Fibroblast of pulmonary artery (primary cell): ENCODE data around the gene PLCH1.

ENCODE experiments used
- DNase-seq: peaks from one replicate; pipeline ENCODE4 v3.0.0-alpha.2; 2010; ENCODE audit warnings: low read depth
- H3K4me3 ChIP-seq: replicated peaks from 2 replicates; pipeline ENCODE4 v1.5.1; 2011; ENCODE audit warnings: low read depth, mild to moderate bottlenecking, control low read depth, low read length, moderate library complexity
- TF ChIP-seq, protein P1 (sequence below): IDR thresholded peaks from 2 replicates; pipeline ENCODE4 v1.5.1; 2011; ENCODE audit warnings: mild to moderate bottlenecking, control low read depth, low read length, inconsistent platforms; ENCODE audit errors: missing control alignments

PLCH1 gene

DNA sequence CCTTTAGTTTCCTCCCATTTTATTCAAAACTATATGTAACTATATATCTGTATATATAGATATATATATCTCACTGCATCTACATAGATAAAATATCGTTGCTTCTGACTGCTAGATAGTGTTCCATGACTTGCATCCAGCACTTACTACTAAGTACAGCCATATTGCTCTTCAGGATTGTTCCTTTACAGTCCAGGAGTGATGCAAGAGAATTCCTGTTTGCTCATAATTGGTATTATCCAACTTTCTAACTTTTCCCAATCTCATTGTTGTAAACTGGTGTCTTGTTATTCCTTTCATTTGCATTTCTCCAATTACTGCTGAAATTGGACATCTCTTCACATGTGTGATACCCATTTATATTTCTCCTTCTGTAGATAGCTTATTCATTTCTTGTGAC lies 351.6 kb downstream of the PLCH1 start:
- DNase-seq, result no peak
- TF ChIP-seq, protein P1, sequence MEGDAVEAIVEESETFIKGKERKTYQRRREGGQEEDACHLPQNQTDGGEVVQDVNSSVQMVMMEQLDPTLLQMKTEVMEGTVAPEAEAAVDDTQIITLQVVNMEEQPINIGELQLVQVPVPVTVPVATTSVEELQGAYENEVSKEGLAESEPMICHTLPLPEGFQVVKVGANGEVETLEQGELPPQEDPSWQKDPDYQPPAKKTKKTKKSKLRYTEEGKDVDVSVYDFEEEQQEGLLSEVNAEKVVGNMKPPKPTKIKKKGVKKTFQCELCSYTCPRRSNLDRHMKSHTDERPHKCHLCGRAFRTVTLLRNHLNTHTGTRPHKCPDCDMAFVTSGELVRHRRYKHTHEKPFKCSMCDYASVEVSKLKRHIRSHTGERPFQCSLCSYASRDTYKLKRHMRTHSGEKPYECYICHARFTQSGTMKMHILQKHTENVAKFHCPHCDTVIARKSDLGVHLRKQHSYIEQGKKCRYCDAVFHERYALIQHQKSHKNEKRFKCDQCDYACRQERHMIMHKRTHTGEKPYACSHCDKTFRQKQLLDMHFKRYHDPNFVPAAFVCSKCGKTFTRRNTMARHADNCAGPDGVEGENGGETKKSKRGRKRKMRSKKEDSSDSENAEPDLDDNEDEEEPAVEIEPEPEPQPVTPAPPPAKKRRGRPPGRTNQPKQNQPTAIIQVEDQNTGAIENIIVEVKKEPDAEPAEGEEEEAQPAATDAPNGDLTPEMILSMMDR, result no peak
- H3K4me3 ChIP-seq, result no peak overlapping the region

DNA sequence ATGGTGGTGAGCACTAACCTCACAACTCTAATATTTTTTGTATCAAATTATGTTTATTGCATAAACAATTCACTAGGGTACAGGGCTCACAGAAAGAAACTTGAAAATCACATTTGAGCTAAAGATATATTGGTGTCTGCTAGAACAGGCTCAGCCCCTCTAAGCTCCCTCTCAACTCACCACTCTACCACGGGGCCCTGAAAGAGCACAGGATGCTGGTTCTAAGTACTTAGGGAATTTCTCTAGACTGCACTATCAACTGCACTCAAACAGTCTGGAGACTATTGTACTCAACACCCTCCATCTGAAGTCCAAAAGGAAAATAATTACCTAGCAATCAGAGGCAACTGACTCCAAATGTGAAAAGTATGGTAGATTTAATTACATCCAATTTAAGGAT lies 352.7 kb downstream of the PLCH1 start:
- TF ChIP-seq, protein P1, result no peak
- no peak for DNase-seq
- no peak overlapping the region for H3K4me3 ChIP-seq

DNA sequence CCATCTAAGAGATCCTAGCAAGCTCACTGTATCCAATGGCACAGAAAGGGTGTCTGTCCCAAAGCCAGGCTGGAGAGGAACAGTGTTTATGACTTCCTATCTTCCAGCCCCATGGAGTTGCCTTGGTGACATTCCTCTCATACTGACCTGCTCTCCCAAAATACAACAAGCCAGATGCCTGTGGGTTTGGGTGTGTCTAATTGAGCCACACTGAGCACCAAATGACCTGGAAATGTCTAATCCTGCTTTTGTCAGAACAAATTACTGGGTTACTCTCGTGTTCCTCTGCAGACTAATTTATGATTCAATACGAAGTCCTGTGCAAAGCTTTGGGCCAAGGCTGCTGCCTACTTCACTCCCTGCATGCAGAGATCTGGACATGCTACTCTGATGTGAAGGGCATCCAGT lies 353.3 kb downstream of the PLCH1 start:
- H3K4me3 ChIP-seq, result no peak overlapping the region
- DNase-seq, result peak; percentile 26
- TF ChIP-seq, protein P1, result no peak

DNA sequence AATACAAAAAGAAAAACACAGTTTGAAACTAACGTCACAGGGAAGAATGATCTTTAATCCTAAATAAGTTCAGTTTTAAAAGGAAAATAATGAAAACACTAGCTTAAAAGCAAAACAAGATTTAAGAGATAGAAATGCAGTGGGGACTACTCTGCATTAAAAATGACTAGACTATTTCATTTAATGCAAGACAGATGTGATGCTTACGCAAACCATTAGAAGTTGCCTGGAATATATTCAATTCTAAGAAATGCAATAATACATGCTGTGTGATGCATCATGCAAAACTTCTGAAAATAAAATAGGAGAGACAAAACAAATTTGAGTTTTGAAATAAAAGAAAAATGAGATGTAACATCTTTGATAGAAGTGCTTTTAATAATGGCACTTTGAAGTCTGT lies 353.8 kb downstream of the PLCH1 start:
- H3K4me3 ChIP-seq, result no peak overlapping the region
- peak; percentile 11 for DNase-seq
- TF ChIP-seq, protein P1, result no peak

DNA sequence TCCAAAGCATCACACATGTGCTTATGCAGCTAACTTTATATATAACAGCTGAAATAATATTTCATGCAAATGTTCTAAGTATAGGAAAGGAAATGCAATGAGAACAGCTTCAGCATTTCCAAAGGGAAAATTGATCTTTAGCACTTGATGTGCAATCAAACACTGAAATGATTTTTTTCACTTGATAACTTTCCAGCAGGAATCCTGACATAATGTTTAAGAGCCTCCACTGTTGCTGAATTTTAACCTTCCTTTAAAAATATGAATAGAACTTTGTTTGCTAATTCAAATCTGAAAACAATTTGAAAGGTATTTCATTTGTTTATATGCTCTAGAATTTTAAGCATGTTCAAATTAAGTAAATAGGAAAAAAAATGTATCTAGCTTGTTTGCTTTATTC lies 354.5 kb downstream of the PLCH1 start:
- H3K4me3 ChIP-seq, result no peak overlapping the region
- TF ChIP-seq, protein P1, result no peak
- DNase-seq, result no peak

DNA sequence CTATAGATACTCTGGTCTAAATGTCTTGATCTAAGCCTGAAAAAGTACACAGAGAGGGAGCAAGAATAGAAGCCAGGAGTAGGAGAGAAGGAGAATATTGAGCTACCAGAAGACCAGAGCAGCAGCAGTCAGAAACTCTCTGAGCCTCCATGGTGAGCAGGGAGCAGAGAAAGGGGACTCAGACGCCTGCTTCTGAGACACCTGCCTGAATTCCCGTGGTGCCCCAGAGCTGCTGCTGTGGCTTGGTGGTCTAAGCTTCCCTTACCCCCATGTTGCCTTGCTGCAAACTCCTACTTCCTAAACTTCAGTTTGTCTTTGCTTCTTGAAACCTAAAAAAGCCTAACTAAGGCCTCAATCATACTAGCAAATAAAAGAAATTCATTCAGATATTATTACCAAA lies 356.5 kb downstream of the PLCH1 start:
- no peak overlapping the region for H3K4me3 ChIP-seq
- no peak for DNase-seq
- TF ChIP-seq, protein P1, result no peak

DNA sequence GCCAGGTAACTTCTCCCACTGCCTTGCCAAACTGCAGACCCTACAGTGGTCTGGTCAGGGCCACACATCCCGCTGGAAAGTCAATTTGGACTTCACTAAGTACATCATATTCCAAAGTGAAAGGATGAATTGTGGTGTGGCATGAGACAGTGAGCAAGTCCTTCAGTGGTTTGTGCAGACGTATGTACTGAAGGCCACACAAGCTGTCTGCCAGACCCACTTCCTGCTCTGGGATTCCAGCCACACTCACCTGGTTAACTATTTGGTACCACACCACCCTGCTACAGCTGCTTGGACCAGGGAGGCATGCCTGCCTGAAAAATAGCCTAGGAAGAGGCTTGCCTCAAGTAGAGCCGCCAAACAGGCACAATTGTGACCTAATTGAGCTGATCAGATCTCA lies 357.3 kb downstream of the PLCH1 start:
- DNase-seq, result no peak
- TF ChIP-seq, protein P1, result no peak
- no peak overlapping the region for H3K4me3 ChIP-seq
